ENCODE results near the gene DNAAF2. TPM values are rescaled to one million over a fixed set of nuclear protein-coding genes. Genes with fewer than 3 reads are reported as not detected.

DNAAF2 gene
- total and polyA plus RNA-seq, 2 of the 13 experiments (the other 11 are each of a cell fraction or from before 2014, with no cell fraction given), result 6.1 to 13.6 TPM

DNA sequence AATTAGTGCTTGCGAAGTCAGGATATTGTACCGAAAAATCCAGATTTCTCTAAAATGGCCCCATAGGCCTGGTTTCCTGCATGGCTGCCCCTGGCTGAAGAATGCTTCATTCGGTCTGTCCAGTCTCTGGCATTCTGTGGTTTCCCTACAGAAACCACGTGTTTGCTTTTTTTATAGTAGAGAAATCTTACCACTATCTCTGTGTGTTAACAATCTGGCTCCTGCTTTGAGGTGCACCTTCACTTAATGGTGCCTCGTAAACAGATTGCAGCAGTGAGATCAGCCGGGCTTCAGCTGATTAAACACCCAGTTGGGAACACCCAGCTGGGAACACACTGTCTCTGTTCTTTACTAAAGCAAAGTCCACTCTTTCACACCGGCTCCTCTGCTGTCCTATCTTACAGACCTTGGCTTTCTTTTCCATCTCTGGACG, 6.7 kb upstream of the DNAAF2 start (continued):
- TF ChIP-seq, protein P1, sequence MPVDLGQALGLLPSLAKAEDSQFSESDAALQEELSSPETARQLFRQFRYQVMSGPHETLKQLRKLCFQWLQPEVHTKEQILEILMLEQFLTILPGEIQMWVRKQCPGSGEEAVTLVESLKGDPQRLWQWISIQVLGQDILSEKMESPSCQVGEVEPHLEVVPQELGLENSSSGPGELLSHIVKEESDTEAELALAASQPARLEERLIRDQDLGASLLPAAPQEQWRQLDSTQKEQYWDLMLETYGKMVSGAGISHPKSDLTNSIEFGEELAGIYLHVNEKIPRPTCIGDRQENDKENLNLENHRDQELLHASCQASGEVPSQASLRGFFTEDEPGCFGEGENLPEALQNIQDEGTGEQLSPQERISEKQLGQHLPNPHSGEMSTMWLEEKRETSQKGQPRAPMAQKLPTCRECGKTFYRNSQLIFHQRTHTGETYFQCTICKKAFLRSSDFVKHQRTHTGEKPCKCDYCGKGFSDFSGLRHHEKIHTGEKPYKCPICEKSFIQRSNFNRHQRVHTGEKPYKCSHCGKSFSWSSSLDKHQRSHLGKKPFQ (CRISPR knock-in tag; IDR thresholded peaks at IDR 0.05; ENCODE audit: insufficient replicate concordance), result peak; percentile 93
- TF ChIP-seq TBL1XR1 (IDR thresholded peaks at IDR 0.05; ENCODE audit: borderline replicate concordance, low read length, partially characterized antibody) (no peak), ZNF598 (CRISPR knock-in tag; IDR thresholded peaks at IDR 0.05; ENCODE audit: borderline replicate concordance) (no peak), ZNF205 (CRISPR knock-in tag; IDR thresholded peaks at IDR 0.05) (0 out of 2 replicates have a peak, but pooled peaks have one; percentile 38), ZNF572 (CRISPR knock-in tag; IDR thresholded peaks at IDR 0.05) (no peak), NRL (CRISPR knock-in tag; IDR thresholded peaks at IDR 0.05; ENCODE audit: borderline replicate concordance) (no peak), ZKSCAN8 (CRISPR knock-in tag; IDR thresholded peaks at IDR 0.05; ENCODE audit: borderline replicate concordance) (peak; percentile 93), ADNP (CRISPR knock-in tag; IDR thresholded peaks at IDR 0.05) (no peak), NFIB (CRISPR knock-in tag; IDR thresholded peaks at IDR 0.05; ENCODE audit: borderline replicate concordance) (no peak), ZFYVE20 (CRISPR knock-in tag; IDR thresholded peaks at IDR 0.05; ENCODE audit: borderline replicate concordance, low read depth) (no peak), ZNF850 (CRISPR knock-in tag; conservative IDR thresholded peaks at IDR 0.05) (no peak), ZNF331 (CRISPR knock-in tag; IDR thresholded peaks at IDR 0.05) (peak; percentile 74), NCOR1 (IDR thresholded peaks at IDR 0.05; ENCODE audit: borderline replicate concordance, low read length) (peak; percentile 76), ZNF878 (CRISPR knock-in tag; IDR thresholded peaks at IDR 0.05) (peak; percentile 82), SP2 (CRISPR knock-in tag; IDR thresholded peaks at IDR 0.05) (no peak), HOXA9 (CRISPR knock-in tag; IDR thresholded peaks at IDR 0.05; ENCODE audit: borderline replicate concordance) (no peak), NPAS2 (CRISPR knock-in tag; IDR thresholded peaks at IDR 0.05; ENCODE audit: borderline replicate concordance) (no peak), ZNF256 (CRISPR knock-in tag; conservative IDR thresholded peaks at IDR 0.05) (no peak), ARHGAP35 (CRISPR knock-in tag; IDR thresholded peaks at IDR 0.05; ENCODE audit: borderline replicate concordance) (no peak), SAP130 (CRISPR knock-in tag; IDR thresholded peaks at IDR 0.05; ENCODE audit: low read depth) (peak; percentile 99), MEF2D (CRISPR knock-in tag; IDR thresholded peaks at IDR 0.05) (0 out of 2 replicates have a peak, but pooled peaks have one; percentile 42)
- TF ChIP-seq, protein P2, sequence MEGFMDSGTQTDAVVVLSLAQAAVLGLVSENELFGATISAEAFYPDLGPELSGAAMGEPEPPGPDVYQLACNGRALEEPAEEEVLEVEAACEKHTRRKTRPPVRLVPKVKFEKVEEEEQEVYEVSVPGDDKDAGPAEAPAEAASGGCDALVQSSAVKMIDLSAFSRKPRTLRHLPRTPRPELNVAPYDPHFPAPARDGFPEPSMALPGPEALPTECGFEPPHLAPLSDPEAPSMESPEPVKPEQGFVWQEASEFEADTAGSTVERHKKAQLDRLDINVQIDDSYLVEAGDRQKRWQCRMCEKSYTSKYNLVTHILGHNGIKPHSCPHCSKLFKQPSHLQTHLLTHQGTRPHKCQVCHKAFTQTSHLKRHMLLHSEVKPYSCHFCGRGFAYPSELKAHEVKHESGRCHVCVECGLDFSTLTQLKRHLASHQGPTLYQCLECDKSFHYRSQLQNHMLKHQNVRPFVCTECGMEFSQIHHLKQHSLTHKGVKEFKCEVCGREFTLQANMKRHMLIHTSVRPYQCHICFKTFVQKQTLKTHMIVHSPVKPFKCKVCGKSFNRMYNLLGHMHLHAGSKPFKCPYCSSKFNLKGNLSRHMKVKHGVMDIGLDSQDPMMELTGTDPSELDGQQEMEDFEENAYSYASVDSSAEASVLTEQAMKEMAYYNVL (CRISPR knock-in tag; IDR thresholded peaks at IDR 0.05; ENCODE audit: borderline replicate concordance), result peak; percentile 92; the same call in 1 of the 2 replicates
- TF ChIP-seq, protein P3, sequence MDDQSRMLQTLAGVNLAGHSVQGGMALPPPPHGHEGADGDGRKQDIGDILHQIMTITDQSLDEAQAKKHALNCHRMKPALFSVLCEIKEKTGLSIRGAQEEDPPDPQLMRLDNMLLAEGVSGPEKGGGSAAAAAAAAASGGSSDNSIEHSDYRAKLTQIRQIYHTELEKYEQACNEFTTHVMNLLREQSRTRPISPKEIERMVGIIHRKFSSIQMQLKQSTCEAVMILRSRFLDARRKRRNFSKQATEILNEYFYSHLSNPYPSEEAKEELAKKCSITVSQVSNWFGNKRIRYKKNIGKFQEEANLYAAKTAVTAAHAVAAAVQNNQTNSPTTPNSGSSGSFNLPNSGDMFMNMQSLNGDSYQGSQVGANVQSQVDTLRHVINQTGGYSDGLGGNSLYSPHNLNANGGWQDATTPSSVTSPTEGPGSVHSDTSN (CRISPR knock-in tag; IDR thresholded peaks at IDR 0.05; ENCODE audit: borderline replicate concordance), result no peak
